HG03354 (cell line): ENCODE data around the gene TMEM120A.

Experiments
- ATAC-seq: cut with Tn5 transposase; IDR thresholded peaks from one replicate; pipeline ENCODE4 v1.9.1; 2021; ENCODE audit warnings: mild to moderate bottlenecking; ENCODE audit not compliant: unreplicated experiment, poor library complexity, severe bottlenecking

Gene TMEM120A

GRCh38 chr7:75962607-75963380, 31.6 kb downstream of the TMEM120A start:
- ATAC-seq = no peak

- no peak for ATAC-seq
Observed at GRCh38 chr7:75961218-75961617, 33.2 kb downstream of the TMEM120A start.

GRCh38 chr7:75960372-75960771, 34.0 kb downstream of the TMEM120A start:
- ATAC-seq = no peak

- ATAC-seq = no peak
Observed at GRCh38 chr7:75958802-75959543, 35.4 kb downstream of the TMEM120A start.

DNA sequence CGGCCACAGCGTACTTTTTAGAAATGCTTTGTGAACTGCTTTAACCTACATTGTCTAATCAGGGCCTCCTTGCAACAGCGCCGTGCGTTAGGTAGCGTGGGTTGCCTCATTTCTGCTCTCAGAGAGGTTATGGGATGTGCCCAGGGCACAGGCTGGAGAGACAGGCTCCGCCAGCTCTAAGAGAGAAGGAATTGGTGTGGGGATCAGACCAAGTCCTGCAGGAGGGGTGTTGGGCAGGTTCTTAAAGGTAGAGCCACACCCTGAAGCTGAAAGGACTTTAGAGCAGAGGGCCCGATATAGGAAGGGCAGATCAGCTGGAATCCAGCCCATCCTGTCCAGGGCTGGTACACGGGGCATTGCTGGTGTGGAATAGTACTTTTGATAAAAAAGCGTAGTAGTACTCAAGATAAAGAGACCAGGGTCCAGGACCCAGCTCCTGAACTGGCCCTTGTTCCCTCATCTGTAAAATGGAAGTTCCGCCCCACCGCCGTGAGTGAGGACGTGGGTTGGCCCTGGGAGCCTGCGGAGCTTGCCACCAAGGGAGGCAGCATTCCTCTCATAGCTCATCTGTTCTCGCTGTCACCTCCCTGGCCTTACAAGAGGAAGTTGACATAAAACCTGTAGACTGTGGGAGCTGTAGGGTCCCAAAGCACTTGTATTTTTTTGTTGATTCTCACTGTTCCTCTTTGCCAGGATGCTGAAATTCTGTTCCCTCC, 37.2 kb downstream of the TMEM120A start:
- no peak for ATAC-seq

GRCh38 chr7:75955331-75955955, 39.0 kb downstream of the TMEM120A start:
- ATAC-seq = no peak

DNA sequence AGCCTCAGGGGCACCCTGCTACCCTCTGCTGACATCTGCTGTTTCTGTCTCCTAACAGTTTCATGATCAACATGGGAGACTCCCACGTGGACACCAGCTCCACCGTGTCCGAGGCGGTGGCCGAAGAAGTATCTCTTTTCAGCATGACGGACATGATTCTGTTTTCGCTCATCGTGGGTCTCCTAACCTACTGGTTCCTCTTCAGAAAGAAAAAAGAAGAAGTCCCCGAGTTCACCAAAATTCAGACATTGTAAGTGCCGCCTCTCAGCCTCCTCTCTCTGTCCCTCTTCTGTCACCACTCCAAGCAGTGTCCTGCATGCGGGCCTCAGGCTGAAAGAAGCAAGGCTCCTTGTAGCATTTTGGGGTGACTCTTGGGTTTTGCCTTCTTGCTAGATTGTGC, 40.5 kb downstream of the TMEM120A start:
- ATAC-seq = no peak

GRCh38 chr7:75953431-75953830, 41.0 kb downstream of the TMEM120A start:
- no peak for ATAC-seq

DNA sequence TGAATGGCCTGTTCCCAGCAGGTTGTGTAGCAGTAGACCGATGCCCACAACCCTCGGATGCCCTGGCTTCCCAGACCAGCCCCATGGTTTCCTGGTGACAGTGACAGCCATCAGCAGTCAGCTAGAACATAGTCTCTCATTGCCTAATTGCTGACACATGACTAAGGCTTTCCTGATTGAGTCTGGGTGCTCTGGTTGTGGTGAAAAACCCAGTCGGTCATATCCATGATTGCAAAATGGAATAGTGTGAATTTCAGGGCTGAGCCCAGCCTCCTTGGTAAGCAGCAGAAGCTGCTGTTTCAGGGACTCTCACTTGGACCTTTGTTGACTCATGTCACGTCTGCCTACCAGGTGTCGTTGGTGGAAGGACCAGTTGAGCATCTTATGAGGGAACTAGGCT, 42.9 kb downstream of the TMEM120A start:
- ATAC-seq = no peak

GRCh38 chr7:75950111-75950681, 44.2 kb downstream of the TMEM120A start:
- ATAC-seq = no peak

DNA sequence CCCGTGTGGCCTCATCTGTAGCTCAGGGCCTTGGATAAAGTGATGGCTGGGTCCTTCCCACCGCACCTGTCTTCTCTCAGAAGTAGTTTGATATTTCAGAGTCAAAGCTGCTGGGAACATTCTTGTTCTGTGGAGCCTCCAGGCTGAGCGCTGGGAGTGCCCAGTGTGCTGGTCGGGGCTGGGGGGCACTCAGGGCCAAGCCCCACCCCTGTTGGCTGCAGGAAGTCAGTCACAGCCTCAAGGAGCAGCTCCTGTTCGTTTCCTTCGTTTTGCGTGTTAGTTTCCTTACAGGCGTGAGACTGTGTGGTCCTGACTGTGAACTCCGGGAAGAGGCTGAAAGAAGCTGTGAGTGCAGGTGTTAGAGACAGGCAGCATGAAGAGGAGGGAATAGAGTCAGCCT, 46.2 kb downstream of the TMEM120A start:
- ATAC-seq = no peak

- no peak for ATAC-seq
Observed at GRCh38 chr7:75946207-75946855, 48.1 kb downstream of the TMEM120A start.

- ATAC-seq = no peak
Observed at GRCh38 chr7:75945297-75946168, 48.9 kb downstream of the TMEM120A start.

- no peak for ATAC-seq
Observed at GRCh38 chr7:75944507-75944906, 49.9 kb downstream of the TMEM120A start.

GRCh38 chr7:75943864-75944263, 50.5 kb downstream of the TMEM120A start:
- no peak for ATAC-seq

GRCh38 chr7:75938921-75939320, 55.5 kb downstream of the TMEM120A start:
- no peak for ATAC-seq

DNA sequence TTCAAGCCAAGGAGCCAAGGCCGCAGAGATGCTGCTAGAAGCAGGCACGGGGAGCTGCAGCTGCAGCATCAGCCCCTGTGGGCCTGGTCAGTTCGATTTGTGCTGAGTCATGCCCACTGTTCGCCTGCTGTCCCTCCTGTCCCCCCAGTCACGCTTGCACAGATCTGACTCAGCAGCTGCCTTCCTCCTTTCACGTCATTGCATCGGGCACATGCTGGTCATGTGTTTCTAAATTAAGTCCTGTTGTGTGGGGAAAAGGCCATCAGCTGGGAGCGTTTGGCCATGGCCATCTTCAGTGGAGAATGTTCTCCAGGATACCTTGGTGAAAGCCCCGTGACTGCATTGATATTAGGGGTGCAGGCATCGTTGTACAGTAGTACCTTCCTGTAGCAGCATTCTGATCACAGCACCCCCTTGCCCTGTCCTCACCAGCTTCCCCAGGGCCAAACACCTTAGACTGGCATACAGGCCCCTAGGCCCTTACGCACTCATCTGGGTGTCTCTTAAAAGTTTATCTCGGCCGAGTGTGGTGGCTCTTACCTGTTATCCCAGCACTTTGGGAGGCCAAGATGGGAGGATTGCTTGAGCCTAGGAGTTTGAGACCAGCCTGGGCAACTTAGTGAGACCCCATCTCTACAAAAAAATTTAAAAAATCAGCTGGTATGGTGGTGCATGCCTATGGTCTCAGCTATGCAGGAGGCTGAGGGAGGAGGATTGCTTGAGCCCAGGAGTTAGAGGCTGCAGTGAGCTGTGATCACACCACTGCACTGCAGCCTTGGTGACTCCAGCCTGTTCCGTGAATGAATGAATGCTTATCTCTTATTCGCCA, 56.2 kb downstream of the TMEM120A start:
- ATAC-seq = no peak
